Spleen (tissue), 11 donors: Measurements from ENCODE around the gene NUP62CL. TPM values are rescaled to one million over a fixed set of nuclear protein-coding genes. Genes with fewer than 3 reads are reported as not detected.
"Not testable (repeated sequence)": the region's sequence is repeated elsewhere in the genome, so short reads cannot be mapped to it uniquely, and the experiment has no call there.

Experiments used
- DNase-seq: peaks from one replicate; pipeline ENCODE4 v3.0.0-alpha.2; 2020
- H3K27ac ChIP-seq, 8 donors: fragments of 200-600 bp; sonication (generic) in 7 of 8; 1 replicate in 4 of 8; 2 replicates in 4 of 8; pipeline versions ENCODE4 v1.5.0 to v1.8.0; 2016 to 2021; ENCODE audit warnings: inconsistent platforms in 4 of 8, mild to moderate bottlenecking in 4 of 8, moderate library complexity in 1 of 8
- H3K27me3 ChIP-seq, 7 donors: fragments of 200-600 bp; sonication (generic) in 6 of 7; replicated peaks in 1 of 7; 1 replicate in 4 of 7; 2 replicates in 3 of 7; pipeline versions ENCODE4 v1.5.0 to v1.8.0; 2016 to 2021; ENCODE audit warnings: inconsistent platforms in 3 of 7, mild to moderate bottlenecking in 1 of 7
- H3K36me3 ChIP-seq, 6 donors: fragments of 200-600 bp; sonication (generic) in 5 of 6; 1 replicate in 4 of 6; 2 replicates in 2 of 6; pipeline versions ENCODE4 v1.5.0 to v1.8.0; 2016 to 2021; ENCODE audit warnings: inconsistent platforms in 2 of 6
- H3K4me1 ChIP-seq, 6 donors: fragments of 200-600 bp; sonication (generic) in 5 of 6; 1 replicate in 3 of 6; 2 replicates in 3 of 6; pipeline versions ENCODE4 v1.5.0 to v1.8.0; 2016 to 2021; ENCODE audit warnings: inconsistent platforms in 3 of 6
- H3K4me3 ChIP-seq, 8 donors: fragments of 200-600 bp; sonication (generic) in 7 of 8; 1 replicate in 4 of 8; 2 replicates in 4 of 8; pipeline versions ENCODE4 v1.5.0 to v1.8.0; 2016 to 2021; ENCODE audit warnings: inconsistent platforms in 4 of 8, mild to moderate bottlenecking in 4 of 8, moderate library complexity in 2 of 8
- H3K9me3 ChIP-seq, 8 donors: fragments of 200-600 bp; sonication (generic) in 7 of 8; 1 replicate in 4 of 8; 2 replicates in 4 of 8; pipeline versions ENCODE4 v1.5.0 to v1.8.0; 2016 to 2021; ENCODE audit warnings: inconsistent platforms in 4 of 8
- CTCF ChIP-seq, 11 experiments: fragments of 200-600 bp in 7 of 11; fragments of 450-650 bp in 4 of 11; sonication (generic) in 4 of 11; IDR thresholded peaks in 8 of 11; conservative IDR thresholded peaks in 3 of 11; 1 replicate in 7 of 11; 2 replicates in 4 of 11; pipeline versions ENCODE4 v1.4.0 to v1.8.0; 2016 to 2021; ENCODE audit warnings: antibody characterized with exemption in 11 of 11, inconsistent platforms in 4 of 11, mild to moderate bottlenecking in 1 of 11
- POLR2A ChIP-seq, 3 donors: fragments of 450-650 bp; IDR thresholded peaks; one replicate each; pipeline ENCODE4 v1.5.1; 2017; ENCODE audit warnings: antibody characterized with exemption in 3 of 3, mild to moderate bottlenecking in 1 of 3
- POLR2AphosphoS5 ChIP-seq, 3 donors: sonication (generic); formaldehyde crosslinking; IDR thresholded peaks; one replicate each; pipeline ENCODE4 v1.5.1; 2017; ENCODE audit warnings: antibody characterized with exemption in 3 of 3
- WGBS, 5 donors: extraction: QIAGEN DNeasy Blood & Tissue Kit in 3 of 5; methylation state at CpG; one replicate each; pipeline versions ENCODE4 v1.1.5 to v1.1.7; 2013 to 2018; 5-methylcytosine and 5-hydroxymethylcytosine counted together
- intact Hi-C: fragments of 100-400 bp; cut with DNase I; formaldehyde crosslinking; loops from one replicate; pipeline ENCODE4 v1.15.0; 2023; ENCODE audit warnings: low total_unique reads
- polyA plus RNA-seq, 3 donors: library from polyadenylated mRNA; stranded (reverse); fragments of 200-250 nt; gene quantifications; one replicate each; pipeline ENCODE4 v1.2.1, GENCODE V29; 2013
- total RNA-seq, 7 donors: library from RNA; depleted of rRNA in 3 of 7; stranded (reverse); fragments of >200 nt in 3 of 7; fragmentation: NEBNext Ultra II Directional in 4 of 7; extraction: Animal tissue kit (Norgen Biotek cat#: 25700) in 4 of 7; gene quantifications; one replicate each; pipeline versions ENCODE4 v1.1.0 to v1.2.1, GENCODE V29; 2016 to 2021
- donor health status: healthy with polysubstance abuse.
- donor health status: DM: no; HTN: no; CAD: no; lungs with moderate emphysema.
- donor health status: DM: no; HTN: no; CAD: no.
- donor health status: Bipolar disorder and iron deficiency.
- donor health status: healthy.
- donor health status: DM: no; HTN: no; CAD: no.
- donor health status: DM: yes; HTN: yes; CAD: no.

NUP62CL gene
- total and polyA plus RNA-seq, 10 donors: 0.33 to 1.3 (median 0.65) TPM; not detected in 1

GRCh38 chrX:107171369-107172102 is 34.7 kb downstream of the NUP62CL start:
- H3K27ac ChIP-seq: no peak overlapping the region
- no peak for TF ChIP-seq CTCF (IDR thresholded peaks at IDR 0.05 in 8 of 11, conservative IDR thresholded peaks at IDR 0.05 in 3 of 11)
- no peak for TF ChIP-seq POLR2A (IDR thresholded peaks at IDR 0.05)
- no peak for TF ChIP-seq POLR2AphosphoS5 (IDR thresholded peaks at IDR 0.05)
- H3K27me3 ChIP-seq: peaks cover 0 to 4% (median 0%) of the 10 kb centered on the region in 7 donors
- no peak for DNase-seq
- H3K9me3 ChIP-seq: no peaks in the 10 kb centered on the region
- H3K4me1 ChIP-seq: no peaks in the 10 kb centered on the region
- no peaks in the 10 kb centered on the region for H3K36me3 ChIP-seq
- intact Hi-C loops: no loop called here
- H3K4me3 ChIP-seq: no peak overlapping the region

- no peaks in the 10 kb centered on the region for H3K9me3 ChIP-seq
- H3K36me3 ChIP-seq: no peaks in the 10 kb centered on the region
- DNase-seq: no peak
- H3K4me1 ChIP-seq: no peaks in the 10 kb centered on the region
- WGBS, 5 donors: 84 to 95% (median 92%) methylated on average over 1 of the region's 1 CpG
- H3K4me3 ChIP-seq: no peak overlapping the region
- no peak for TF ChIP-seq POLR2A (IDR thresholded peaks at IDR 0.05)
- TF ChIP-seq CTCF (IDR thresholded peaks at IDR 0.05 in 8 of 11, conservative IDR thresholded peaks at IDR 0.05 in 3 of 11): no peak
- TF ChIP-seq POLR2AphosphoS5 (IDR thresholded peaks at IDR 0.05): no peak
- no peak overlapping the region for H3K27ac ChIP-seq
- intact Hi-C loops: no loop called here
- no peaks in the 10 kb centered on the region for H3K27me3 ChIP-seq
Observed at GRCh38 chrX:107168712-107169111, 37.5 kb downstream of the NUP62CL start.

GRCh38 chrX:107168257-107168656 is 38.0 kb downstream of the NUP62CL start:
- no peaks in the 10 kb centered on the region for H3K36me3 ChIP-seq
- intact Hi-C loops: no loop called here
- no peak for DNase-seq
- no peaks in the 10 kb centered on the region for H3K9me3 ChIP-seq
- H3K27me3 ChIP-seq: no peaks in the 10 kb centered on the region
- H3K27ac ChIP-seq: no peak overlapping the region
- TF ChIP-seq CTCF (IDR thresholded peaks at IDR 0.05 in 8 of 11, conservative IDR thresholded peaks at IDR 0.05 in 3 of 11) (no peak), POLR2AphosphoS5 (IDR thresholded peaks at IDR 0.05) (no peak), POLR2A (IDR thresholded peaks at IDR 0.05) (no peak)
- no peak overlapping the region for H3K4me3 ChIP-seq
- no peaks in the 10 kb centered on the region for H3K4me1 ChIP-seq

GRCh38 chrX:107167163-107167921 is 38.9 kb downstream of the NUP62CL start:
- TF ChIP-seq POLR2A (IDR thresholded peaks at IDR 0.05): no peak
- no peak for TF ChIP-seq CTCF (IDR thresholded peaks at IDR 0.05 in 8 of 11, conservative IDR thresholded peaks at IDR 0.05 in 3 of 11)
- TF ChIP-seq POLR2AphosphoS5 (IDR thresholded peaks at IDR 0.05): no peak
- Histone ChIP-seq H3K4me1 (no peaks in the 10 kb centered on the region), H3K27me3 (no peaks in the 10 kb centered on the region), H3K36me3 (no peaks in the 10 kb centered on the region), H3K4me3 (no peak overlapping the region), H3K9me3 (no peaks in the 10 kb centered on the region), H3K27ac (no peak overlapping the region)
- intact Hi-C loops: no loop called here
- 76 to 92% (median 89%) methylated on average over 3 of the region's 3 CpGs for WGBS, 5 donors
- DNase-seq: no peak

GRCh38 chrX:107157618-107158017 is 48.6 kb downstream of the NUP62CL start:
- intact Hi-C loops, DNase-seq, H3K36me3 ChIP-seq, H3K9me3 ChIP-seq, H3K4me3 ChIP-seq, H3K4me1 ChIP-seq, H3K27ac ChIP-seq: not testable (repeated sequence)
- peaks cover 0 to 13% (median 0%) of the 10 kb centered on the region in 7 donors for H3K27me3 ChIP-seq
- WGBS, 5 donors: 60 to 100% (median 87%) methylated on average over 1 to 4 of the region's 4 CpGs; no CpG with 5 or more reads in 1 of the 5 donors

GRCh38 chrX:107155621-107156430 is 50.4 kb downstream of the NUP62CL start:
- not testable (repeated sequence) for DNase-seq
- H3K4me3 ChIP-seq: peak overlapping the region in 1 of 8 donors; percentile 48

More at GRCh38 chrX:107155621-107156430, 50.4 kb downstream of the NUP62CL start:
- H3K36me3 ChIP-seq, H3K4me1 ChIP-seq, H3K27ac ChIP-seq, H3K9me3 ChIP-seq, intact Hi-C loops: not testable (repeated sequence)
- peaks cover 0 to 13% (median 0%) of the 10 kb centered on the region in 7 donors for H3K27me3 ChIP-seq
- WGBS, 5 donors: 19 to 51% (median 37%) methylated on average over 17 to 28 of the region's 32 CpGs
